K562 (cell line): Measurements from ENCODE around the gene AFF2. TPM values are rescaled to one million over a fixed set of nuclear protein-coding genes. Genes with fewer than 3 reads are reported as not detected.

Experiments used
- ATAC-seq: fragments of 200-7000 bp; cut with Tn5 transposase; 3 replicates; pipeline ENCODE4 v1.9.1; 2020; ENCODE audit warnings: moderate library complexity
- BruUV-seq: library from RNA; stranded (reverse); fragments of 400-500 nt; replicated peaks from 2 replicates; lab custom pipeline; 2021; lab: Mats Ljungman, UMichigan
- CTCF ChIA-PET: fragments of 300-600 bp; formaldehyde crosslinking; extraction: SDS; loops from one replicate; lab custom pipeline; 2021; ENCODE audit warnings: low intra/inter-chr PET ratio; lab: Yijun Ruan, JAX
- POLR2A ChIA-PET: fragments of 300-600, 350-650 bp; sonication (Branson Sonifier 250); formaldehyde crosslinking; extraction: SDS; loops from one replicate; lab custom pipeline; 2021; ENCODE audit warnings: antibody characterized with exemption, inconsistent platforms; lab: Yijun Ruan, JAX
- DNase-seq, 4 experiments: peaks; one replicate each; pipeline versions ENCODE4 v3.0.0 to v3.0.0-alpha.2; 2011 to 2018; ENCODE audit warnings: low spot score in 3 of 4, mixed read lengths in 3 of 4; ENCODE audit errors: extremely low read depth in 1 of 4
- FAIRE-seq: peaks from 2 replicates; lab custom pipeline; 2011; peaks lifted over from hg19 to GRCh38; lab: Jason Lieb, UNC
- H2AFZ ChIP-seq: 2 replicates; pipeline ENCODE4 v1.6.0; 2011; ENCODE audit warnings: low read depth, low read length, control low read depth, inconsistent platforms
- H3K27ac ChIP-seq: fragments of 200-600 bp; 3 replicates; pipeline ENCODE4 v1.8.0; 2011; ENCODE audit warnings: low read depth, mild to moderate bottlenecking, control low read depth, inconsistent platforms, low read length, moderate library complexity, mixed read lengths; ENCODE audit errors: extremely low read depth
- H3K27me3 ChIP-seq, 2 experiments: fragments of 300-600 bp in 1 of 2; 2 replicates in 1 of 2; 3 replicates in 1 of 2; pipeline versions ENCODE4 v1.6.0 to v1.8.0; 2011; ENCODE audit warnings: inconsistent platforms in 2 of 2, low read length in 2 of 2, mild to moderate bottlenecking in 1 of 2, mixed read lengths in 1 of 2, moderate library complexity in 1 of 2; ENCODE audit not compliant: control insufficient read depth in 2 of 2, insufficient read depth in 2 of 2
- H3K36me3 ChIP-seq: fragments of 300-600 bp; 3 replicates; pipeline ENCODE4 v1.8.0; 2011; ENCODE audit warnings: mild to moderate bottlenecking, low read length, inconsistent platforms; ENCODE audit not compliant: control insufficient read depth, insufficient read depth
- H3K4me1 ChIP-seq, 2 experiments: fragments of 200-600 bp in 1 of 2; replicated peaks in 1 of 2; 2 replicates in 1 of 2; 3 replicates in 1 of 2; pipeline versions ENCODE4 v1.5.1 to v1.8.0; 2011; ENCODE audit warnings: inconsistent platforms in 2 of 2, low read length in 2 of 2, mild to moderate bottlenecking in 1 of 2, mixed read lengths in 1 of 2, moderate library complexity in 1 of 2; ENCODE audit not compliant: control insufficient read depth in 2 of 2, insufficient read depth in 2 of 2
- H3K4me2 ChIP-seq: 2 replicates; pipeline ENCODE4 v1.6.1; 2011; ENCODE audit warnings: low read length, control low read depth, inconsistent platforms, mixed read lengths; ENCODE audit not compliant: insufficient read depth
- H3K4me3 ChIP-seq: fragments of 200-600 bp; sonication (generic), shearing (Covaris generic); 2 replicates; pipeline ENCODE4 v1.5.1; 2016; ENCODE audit warnings: control low read depth, inconsistent platforms
- H3K79me2 ChIP-seq: fragments of 200-600 bp; 3 replicates; pipeline ENCODE4 v1.8.0; 2011; ENCODE audit warnings: low read length, inconsistent platforms; ENCODE audit not compliant: control insufficient read depth, insufficient read depth
- H3K9ac ChIP-seq, 2 experiments: 2 replicates each; pipeline versions ENCODE4 v1.6.0 to v1.6.1; 2011; ENCODE audit warnings: low read depth in 2 of 2, low read length in 2 of 2, control low read depth in 1 of 2, inconsistent platforms in 1 of 2, mild to moderate bottlenecking in 1 of 2, mixed read lengths in 1 of 2; ENCODE audit not compliant: insufficient read depth in 1 of 2
- H3K9me1 ChIP-seq: one replicate; pipeline ENCODE4 v1.6.0; 2011; ENCODE audit warnings: inconsistent platforms, mild to moderate bottlenecking, low read length, moderate library complexity; ENCODE audit not compliant: control insufficient read depth, insufficient read depth
- H3K9me3 ChIP-seq: replicated peaks from 2 replicates; pipeline ENCODE4 v1.5.1; 2011; ENCODE audit warnings: low read depth, low read length, inconsistent platforms; ENCODE audit not compliant: control insufficient read depth, insufficient read depth
- H4K20me1 ChIP-seq: replicated peaks from 2 replicates; pipeline ENCODE4 v1.6.1; 2011; ENCODE audit warnings: low read length, inconsistent platforms, mixed read lengths; ENCODE audit not compliant: control insufficient read depth, insufficient read depth
- HDGF ChIP-seq: fragments of 450-650 bp; IDR thresholded peaks from 2 replicates; pipeline ENCODE4 v1.6.1; 2016
- POLR2AphosphoS5 ChIP-seq: IDR thresholded peaks from 2 replicates; pipeline ENCODE4 v1.6.1; 2011; ENCODE audit warnings: mild to moderate bottlenecking, low read depth, low read length, moderate library complexity; ENCODE audit not compliant: control insufficient read depth, insufficient read depth
- ZNF274 ChIP-seq: IDR thresholded peaks from 2 replicates; pipeline ENCODE4 v1.6.1; 2011; ENCODE audit warnings: low read depth, mild to moderate bottlenecking, low read length, moderate library complexity, borderline replicate concordance
- ZNF740 ChIP-seq, 3 experiments: fragments of 200-800 bp in 1 of 3; sonication (Bioruptor generic) in 1 of 3; sonication (generic) in 1 of 3; formaldehyde crosslinking in 1 of 3; IDR thresholded peaks; 2 replicates each; pipeline versions ENCODE4 v1.6.1 to v1.8.0; 2016 to 2022; ENCODE audit warnings: mild to moderate bottlenecking in 2 of 3, missing compliant biosample characterization in 2 of 3, missing genetic modification characterization in 2 of 3, missing genetic modification reagents in 1 of 3
- WGBS: fragments of 100-300 bp; shearing (Covaris generic); methylation state at CpG from one replicate; pipeline ENCODE4 v1.1.6; 2016; ENCODE audit warnings: low coverage, mixed read lengths; ENCODE audit not compliant: insufficient coverage; ENCODE audit errors: missing lambda C conversion rate; 5-methylcytosine and 5-hydroxymethylcytosine counted together
- in situ Hi-C: fragments of 300-500 bp; cut with MboI; formaldehyde crosslinking; loops from 4 replicates; pipeline ENCODE4 v1.15.0; 2018; ENCODE audit warnings: inconsistent platforms, mixed read lengths
- intact Hi-C: fragments of 100-400 bp; cut with micrococcal nuclease; formaldehyde crosslinking; loops from 2 replicates; pipeline ENCODE4 v1.14.2; 2022
- polyA plus RNA-seq, 8 experiments: library from polyadenylated mRNA; depleted of rRNA in 4 of 8; stranded (reverse) in 5 of 8; unstranded in 3 of 8; fragments of >200 nt; fragmentation: Nextera tagmentation in 2 of 8; fragmentation: Illumina TruSeq in 1 of 8; extraction: Ambion mirVana in 2 of 8; extraction: Trizol in 1 of 8; gene quantifications; 2 replicates each; pipeline versions ENCODE4 v1.2.1 to v1.2.3, GENCODE V29; 2011 to 2014; ENCODE audit warnings: inconsistent platforms in 1 of 8, missing spikeins in 1 of 8
- total RNA-seq, 7 experiments: library from RNA; depleted of rRNA in 6 of 7; stranded (reverse); fragments of >200 nt in 6 of 7; fragmentation: Illumina TruSeq in 2 of 7; extraction: Trizol in 2 of 7; gene quantifications; 2 replicates each; pipeline versions ENCODE4 v1.2.1 to v1.2.3, GENCODE V29; 2011 to 2021; ENCODE audit warnings: low replicate concordance in 1 of 7
- TF ChIP-seq, protein P1 (sequence below): fragments of 250-450 bp; sonication (Bioruptor Pico); IDR thresholded peaks from 2 replicates; pipeline ENCODE4 v1.5.0; 2021; ENCODE audit warnings: mild to moderate bottlenecking, borderline replicate concordance

The AFF2 gene
- total and polyA plus RNA-seq, 9 of the 15 experiments (the other 6 are each of a cell fraction or from before 2014, with no cell fraction given) = 0.01 to 0.20 (median 0.07) TPM

- TF ChIP-seq ZNF274 (no peak), POLR2AphosphoS5 (no peak), HDGF (no peak)
- TF ChIP-seq, all 486 proteins: peak for 0
Observed at GRCh38 chrX:148632444-148632843, 132.0 kb downstream of the AFF2 start (continued).

GRCh38 chrX:148633218-148633908 is 132.9 kb downstream of the AFF2 start:
- Histone ChIP-seq H3K27ac (no peak overlapping the region), H3K4me1 (no peaks in the 10 kb centered on the region), H3K4me3 (no peak overlapping the region), H2AFZ (no peak overlapping the region), H3K36me3 (no peaks in the 10 kb centered on the region), H3K9me1 (no peaks in the 10 kb centered on the region), H4K20me1 (no peaks in the 10 kb centered on the region), H3K79me2 (no peaks in the 10 kb centered on the region), H3K4me2 (no peak overlapping the region), H3K27me3 (no peaks in the 10 kb centered on the region), H3K9me3 (no peaks in the 10 kb centered on the region), H3K9ac (no peak overlapping the region)
- 30% methylated on average over 7 of the region's 7 CpGs for WGBS
- in situ Hi-C loops = no loop called here
- no peak for FAIRE-seq
- intact Hi-C loops = no loop called here
- ChIA-PET CTCF (no interaction called here), POLR2A (no interaction called here)
- DNase-seq = no peak
- BruUV-seq = no TSS peak
- ATAC-seq = no peak
- no peak for TF ChIP-seq ZNF740 (CRISPR knock-in tag; IDR thresholded peaks at IDR 0.05)
- no peak for TF ChIP-seq ZNF740 (tag; IDR thresholded peaks at IDR 0.05)
- TF ChIP-seq, protein P1, sequence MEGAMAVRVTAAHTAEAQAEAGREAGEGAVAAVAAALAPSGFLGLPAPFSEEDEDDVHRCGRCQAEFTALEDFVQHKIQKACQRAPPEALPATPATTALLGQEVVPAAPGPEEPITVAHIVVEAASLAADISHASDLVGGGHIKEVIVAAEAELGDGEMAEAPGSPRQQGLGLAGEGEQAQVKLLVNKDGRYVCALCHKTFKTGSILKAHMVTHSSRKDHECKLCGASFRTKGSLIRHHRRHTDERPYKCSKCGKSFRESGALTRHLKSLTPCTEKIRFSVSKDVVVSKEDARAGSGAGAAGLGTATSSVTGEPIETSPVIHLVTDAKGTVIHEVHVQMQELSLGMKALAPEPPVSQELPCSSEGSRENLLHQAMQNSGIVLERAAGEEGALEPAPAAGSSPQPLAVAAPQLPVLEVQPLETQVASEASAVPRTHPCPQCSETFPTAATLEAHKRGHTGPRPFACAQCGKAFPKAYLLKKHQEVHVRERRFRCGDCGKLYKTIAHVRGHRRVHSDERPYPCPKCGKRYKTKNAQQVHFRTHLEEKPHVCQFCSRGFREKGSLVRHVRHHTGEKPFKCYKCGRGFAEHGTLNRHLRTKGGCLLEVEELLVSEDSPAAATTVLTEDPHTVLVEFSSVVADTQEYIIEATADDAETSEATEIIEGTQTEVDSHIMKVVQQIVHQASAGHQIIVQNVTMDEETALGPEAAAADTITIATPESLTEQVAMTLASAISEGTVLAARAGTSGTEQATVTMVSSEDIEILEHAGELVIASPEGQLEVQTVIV (CRISPR knock-in tag) = no peak
